ENCODE data around the gene FEM1B.

The FEM1B gene

GRCh38 chr15:68315035-68315434 is 37.5 kb downstream of the FEM1B start:
- intact Hi-C loops (cut with DNase I; ENCODE audit: low total_unique reads) = no loop called here
- TF ChIP-seq, protein P1, sequence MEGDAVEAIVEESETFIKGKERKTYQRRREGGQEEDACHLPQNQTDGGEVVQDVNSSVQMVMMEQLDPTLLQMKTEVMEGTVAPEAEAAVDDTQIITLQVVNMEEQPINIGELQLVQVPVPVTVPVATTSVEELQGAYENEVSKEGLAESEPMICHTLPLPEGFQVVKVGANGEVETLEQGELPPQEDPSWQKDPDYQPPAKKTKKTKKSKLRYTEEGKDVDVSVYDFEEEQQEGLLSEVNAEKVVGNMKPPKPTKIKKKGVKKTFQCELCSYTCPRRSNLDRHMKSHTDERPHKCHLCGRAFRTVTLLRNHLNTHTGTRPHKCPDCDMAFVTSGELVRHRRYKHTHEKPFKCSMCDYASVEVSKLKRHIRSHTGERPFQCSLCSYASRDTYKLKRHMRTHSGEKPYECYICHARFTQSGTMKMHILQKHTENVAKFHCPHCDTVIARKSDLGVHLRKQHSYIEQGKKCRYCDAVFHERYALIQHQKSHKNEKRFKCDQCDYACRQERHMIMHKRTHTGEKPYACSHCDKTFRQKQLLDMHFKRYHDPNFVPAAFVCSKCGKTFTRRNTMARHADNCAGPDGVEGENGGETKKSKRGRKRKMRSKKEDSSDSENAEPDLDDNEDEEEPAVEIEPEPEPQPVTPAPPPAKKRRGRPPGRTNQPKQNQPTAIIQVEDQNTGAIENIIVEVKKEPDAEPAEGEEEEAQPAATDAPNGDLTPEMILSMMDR (IDR thresholded peaks at IDR 0.05) = no peak

DNA sequence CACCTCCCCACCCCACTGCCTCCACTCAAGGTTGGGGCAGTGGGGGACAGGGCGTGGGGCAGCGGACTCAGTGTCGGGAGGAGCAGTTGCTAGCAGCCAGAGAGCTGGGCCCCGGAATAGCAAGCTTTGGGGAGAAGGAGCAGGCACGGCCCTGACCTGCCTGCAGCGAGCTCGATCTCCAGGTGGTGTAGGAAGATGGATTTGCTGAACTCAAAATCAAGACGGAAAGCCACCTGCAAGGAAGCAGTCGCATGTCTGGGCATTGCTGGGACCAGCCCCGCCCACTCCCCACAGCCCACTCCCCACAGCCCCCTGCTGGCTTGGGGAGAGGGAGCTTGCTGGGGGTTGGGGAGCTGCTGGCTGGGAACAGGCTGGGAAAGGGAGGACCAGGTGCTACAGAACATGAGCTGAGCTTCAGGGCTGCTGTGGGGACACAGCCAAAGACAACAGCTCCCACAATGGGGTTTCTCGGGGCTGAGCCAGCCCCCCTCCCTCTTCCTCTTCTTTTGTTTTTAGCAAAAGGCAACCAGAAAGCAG is 38.0 kb downstream of the FEM1B start:
- peak; percentile 9 to 59 for DNase-seq
- TF ChIP-seq, protein P1 (IDR thresholded peaks at IDR 0.05) = no peak
- intact Hi-C loops (cut with DNase I; ENCODE audit: low total_unique reads) = no loop called here
- Histone ChIP-seq H3K27me3 (no peaks in the 10 kb centered on the region), H3K4me3 (no peak overlapping the region), H3K4me1 (peaks cover 0 to 41% (median 12%) of the 10 kb centered on the region in 4 donors), H3K36me3 (peaks cover 37 to 96% (median 61%) of the 10 kb centered on the region in 3 donors), H3K9me3 (no peaks in the 10 kb centered on the region), H3K27ac (peak overlapping the region; percentile 70 to 79)

More at GRCh38 chr15:68315035-68315434, 37.5 kb downstream of the FEM1B start:
- peaks cover 37 to 95% (median 56%) of the 10 kb centered on the region in 3 donors for H3K36me3 ChIP-seq
- no peak overlapping the region for H3K4me3 ChIP-seq
- peaks cover 0 to 46% (median 17%) of the 10 kb centered on the region in 4 donors for H3K4me1 ChIP-seq
- no peaks in the 10 kb centered on the region for H3K27me3 ChIP-seq
- no peaks in the 10 kb centered on the region for H3K9me3 ChIP-seq
- peak overlapping the region; percentile 70 to 79 for H3K27ac ChIP-seq
- DNase-seq = no peak

- intact Hi-C loops (cut with DNase I; ENCODE audit: low total_unique reads) = no loop called here
- no peaks in the 10 kb centered on the region for H3K9me3 ChIP-seq
- TF ChIP-seq, protein P1 (IDR thresholded peaks at IDR 0.05) = no peak
- DNase-seq = peak; percentile 19 to 65
- peaks cover 0 to 34% (median 5%) of the 10 kb centered on the region in 4 donors for H3K4me1 ChIP-seq
- peaks cover 32 to 92% (median 62%) of the 10 kb centered on the region in 3 donors for H3K36me3 ChIP-seq
- H3K4me3 ChIP-seq = no peak overlapping the region
- no peaks in the 10 kb centered on the region for H3K27me3 ChIP-seq
- H3K27ac ChIP-seq = peak overlapping the region; percentile 70 to 79
Measured at GRCh38 chr15:68316061-68316804, 38.7 kb downstream of the FEM1B start.

- Histone ChIP-seq H3K27me3 (no peaks in the 10 kb centered on the region), H3K27ac (peak overlapping the region in 1 of 2 donors; percentile 70), H3K4me1 (peaks cover 0 to 29% (median 5%) of the 10 kb centered on the region in 4 donors), H3K4me3 (no peak overlapping the region), H3K9me3 (no peaks in the 10 kb centered on the region), H3K36me3 (peaks cover 33 to 92% (median 61%) of the 10 kb centered on the region in 3 donors)
- peak; percentile 22 to 58 for DNase-seq
- intact Hi-C loops (cut with DNase I; ENCODE audit: low total_unique reads) = no loop called here
- TF ChIP-seq, protein P1 (IDR thresholded peaks at IDR 0.05) = no peak
Measured at GRCh38 chr15:68317281-68318007, 39.9 kb downstream of the FEM1B start.

DNA sequence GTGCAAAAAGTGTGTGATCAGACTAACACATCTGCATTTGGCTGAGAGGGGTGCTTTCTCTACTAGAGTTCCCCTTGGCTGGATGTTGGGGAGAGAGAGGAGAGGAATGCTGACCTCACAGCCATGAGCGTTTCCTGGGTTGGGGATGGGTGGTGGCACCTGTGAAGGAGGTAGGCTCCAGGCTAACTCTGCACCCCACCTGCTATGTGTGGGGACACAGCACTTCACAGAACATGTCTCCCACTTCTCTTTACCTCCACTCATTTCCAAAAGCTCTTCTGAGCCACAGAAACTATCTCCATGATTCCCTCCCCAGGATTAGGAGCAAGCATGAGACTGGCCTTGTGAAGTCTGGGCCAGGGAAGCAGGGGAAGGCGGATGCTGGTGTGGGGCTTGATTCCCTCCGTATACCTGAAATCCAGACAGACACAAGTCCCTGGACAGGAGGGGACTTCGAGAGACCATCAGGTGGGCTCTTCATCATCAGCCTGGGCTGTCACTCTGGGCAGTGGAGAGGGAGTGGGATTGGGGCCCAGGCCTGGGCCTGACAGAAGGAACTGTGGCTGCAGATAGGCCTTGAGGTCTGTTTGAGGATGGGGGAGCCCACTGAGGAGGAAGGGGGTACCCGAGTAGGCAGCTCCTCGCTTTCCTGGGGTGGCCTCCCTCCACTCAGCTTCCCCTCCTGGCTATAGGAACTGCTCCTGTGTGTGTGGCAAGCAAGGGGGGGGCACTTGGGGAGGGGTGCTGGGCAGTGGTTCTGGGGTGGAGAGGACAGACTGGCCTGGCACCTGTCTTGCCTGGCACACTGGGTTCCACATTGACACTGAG is 40.7 kb downstream of the FEM1B start:
- Histone ChIP-seq H3K9me3 (no peaks in the 10 kb centered on the region), H3K27ac (peak overlapping the region; percentile 4 to 43), H3K36me3 (peaks cover 36 to 93% (median 56%) of the 10 kb centered on the region in 3 donors), H3K4me3 (no peak overlapping the region), H3K4me1 (peaks cover 0 to 29% (median 5%) of the 10 kb centered on the region in 4 donors), H3K27me3 (no peaks in the 10 kb centered on the region)
- intact Hi-C loops (cut with DNase I; ENCODE audit: low total_unique reads) = no loop called here
- peak in 1 of 2 donors; percentile 56 for DNase-seq
- TF ChIP-seq, protein P1 (IDR thresholded peaks at IDR 0.05) = no peak
